SK-N-SH (cell line): ENCODE data around the gene XIRP1. TPM values are rescaled to one million over a fixed set of nuclear protein-coding genes. Genes with fewer than 3 reads are reported as not detected.

ENCODE experiments used
- CTCF ChIA-PET: fragments of 300-600, 350-600 bp; formaldehyde crosslinking; extraction: SDS; loops from one replicate; lab custom pipeline; 2021; lab: Yijun Ruan, JAX
- POLR2A ChIA-PET: fragments of 350-600 bp; sonication (Branson Sonifier 250); formaldehyde crosslinking; extraction: SDS; loops from one replicate; lab custom pipeline; 2020; ENCODE audit warnings: antibody characterized with exemption, inconsistent platforms; lab: Yijun Ruan, JAX
- DNase-seq: peaks from one replicate; pipeline ENCODE4 v3.0.0; 2012
- H2AFZ ChIP-seq: fragments of 200-600 bp; sonication (generic); 2 replicates; pipeline ENCODE4 v1.8.1; 2016; ENCODE audit warnings: antibody characterized with exemption, mild to moderate bottlenecking, low read depth
- H3F3A ChIP-seq: fragments of 200-600 bp; sonication (generic); replicated peaks from 2 replicates; pipeline ENCODE3; 2016; ENCODE audit warnings: antibody characterized with exemption, mild to moderate bottlenecking; ENCODE audit not compliant: insufficient read depth
- H3K27ac ChIP-seq, 2 experiments: fragments of 200-500 bp in 1 of 2; fragments of 200-600 bp in 1 of 2; sonication (Bioruptor generic) in 1 of 2; sonication (generic), shearing (Covaris generic) in 1 of 2; 2 replicates each; pipeline versions ENCODE4 v1.5.1 to v1.6.1; 2014 to 2016; ENCODE audit warnings: low read depth in 2 of 2, inconsistent platforms in 1 of 2, low read length in 1 of 2, mild to moderate bottlenecking in 1 of 2, mixed read lengths in 1 of 2
- H3K27me3 ChIP-seq: fragments of 200-600 bp; sonication (generic), shearing (Covaris generic); 2 replicates; pipeline ENCODE4 v1.6.1; 2016; ENCODE audit warnings: mixed run types; ENCODE audit not compliant: insufficient read depth
- H3K36me3 ChIP-seq, 2 experiments: fragments of 200-500 bp in 1 of 2; fragments of 200-600 bp in 1 of 2; sonication (Bioruptor generic) in 1 of 2; sonication (generic) in 1 of 2; replicated peaks in 1 of 2; 2 replicates each; pipeline versions ENCODE3 to v1.5.1; 2014 to 2016; ENCODE audit warnings: low read length in 1 of 2, mild to moderate bottlenecking in 1 of 2; ENCODE audit not compliant: insufficient read depth in 2 of 2, control insufficient read depth in 1 of 2
- H3K4me1 ChIP-seq, 2 experiments: fragments of 200-500 bp in 1 of 2; fragments of 200-600 bp in 1 of 2; sonication (Bioruptor generic) in 1 of 2; sonication (generic), shearing (Covaris generic) in 1 of 2; 2 replicates each; pipeline versions ENCODE4 v1.5.1 to v1.6.1; 2014 to 2016; ENCODE audit warnings: low read depth in 1 of 2, low read length in 1 of 2, mixed run types in 1 of 2; ENCODE audit not compliant: insufficient read depth in 2 of 2, control insufficient read depth in 1 of 2
- H3K4me2 ChIP-seq: fragments of 200-600 bp; sonication (generic), shearing (Covaris generic); 2 replicates; pipeline ENCODE4 v1.6.1; 2017; ENCODE audit warnings: mixed run types
- H3K4me3 ChIP-seq, 2 experiments: fragments of 200-500 bp in 1 of 2; fragments of 200-600 bp in 1 of 2; sonication (Bioruptor generic) in 1 of 2; sonication (generic), shearing (Covaris generic) in 1 of 2; 2 replicates each; pipeline versions ENCODE4 v1.5.1 to v1.8.1; 2014 to 2016; ENCODE audit warnings: low read depth in 2 of 2, inconsistent platforms in 1 of 2, low read length in 1 of 2, mild to moderate bottlenecking in 1 of 2, mixed read lengths in 1 of 2, moderate library complexity in 1 of 2
- H3K79me2 ChIP-seq: fragments of 200-600 bp; sonication (generic); 2 replicates; pipeline ENCODE4 v1.8.1; 2017; ENCODE audit warnings: mild to moderate bottlenecking; ENCODE audit not compliant: insufficient read depth
- H3K9ac ChIP-seq: fragments of 200-600 bp; sonication (generic); 2 replicates; pipeline ENCODE4 v1.6.1; 2017; ENCODE audit warnings: mixed run types
- H3K9me2 ChIP-seq: fragments of 200-600 bp; sonication (generic); 2 replicates; pipeline ENCODE4 v1.6.1; 2017; ENCODE audit warnings: mixed run types
- H3K9me3 ChIP-seq: fragments of 200-600 bp; sonication (generic); 2 replicates; pipeline ENCODE4 v1.6.1; 2017; ENCODE audit warnings: mixed run types, mild to moderate bottlenecking, moderate library complexity
- H4K20me1 ChIP-seq: fragments of 200-600 bp; sonication (generic); 2 replicates; pipeline ENCODE4 v1.6.1; 2017; ENCODE audit warnings: mild to moderate bottlenecking, mixed run types; ENCODE audit not compliant: insufficient read depth
- CHD2 ChIP-seq: fragments of 150-350 bp; IDR thresholded peaks from 2 replicates; pipeline ENCODE4 v1.6.1; 2018; ENCODE audit warnings: low read length; ENCODE audit not compliant: partially characterized antibody
- CTCF ChIP-seq: fragments of 200-600 bp; sonication (generic); IDR thresholded peaks from 2 replicates; pipeline ENCODE4 v1.6.1; 2017; ENCODE audit warnings: antibody characterized with exemption, mild to moderate bottlenecking, moderate library complexity
- FOXM1 ChIP-seq: IDR thresholded peaks from 2 replicates; pipeline ENCODE4 v1.4.0; 2012; ENCODE audit warnings: low read depth, mild to moderate bottlenecking
- GABPA ChIP-seq: IDR thresholded peaks from 2 replicates; pipeline ENCODE4 v1.4.0; 2012; ENCODE audit warnings: low read depth, mild to moderate bottlenecking
- GATA2 ChIP-seq: sonication (generic); formaldehyde crosslinking; IDR thresholded peaks from 2 replicates; pipeline ENCODE4 v1.5.0; 2020; ENCODE audit warnings: mild to moderate bottlenecking, missing genetic modification reagents
- JUND ChIP-seq: IDR thresholded peaks from 2 replicates; pipeline ENCODE4 v1.4.0; 2012
- MEF2A ChIP-seq: IDR thresholded peaks from 2 replicates; pipeline ENCODE4 v1.4.0; 2012; ENCODE audit warnings: low read depth, borderline replicate concordance
- MXI1 ChIP-seq: IDR thresholded peaks from 2 replicates; pipeline ENCODE4 v1.6.1; 2012; ENCODE audit warnings: mild to moderate bottlenecking, low read depth, low read length, improper control_type of control experiment
- NRF1 ChIP-seq: IDR thresholded peaks from 2 replicates; pipeline ENCODE4 v1.6.1; 2012; ENCODE audit warnings: low read depth, mild to moderate bottlenecking, low read length
- RAD21 ChIP-seq: IDR thresholded peaks from 2 replicates; pipeline ENCODE4 v1.6.1; 2012; ENCODE audit warnings: mild to moderate bottlenecking, low read length
- REST ChIP-seq: IDR thresholded peaks from 2 replicates; pipeline ENCODE4 v1.6.1; 2012; ENCODE audit warnings: mild to moderate bottlenecking, low read depth, low read length, moderate library complexity
- SIN3A ChIP-seq: IDR thresholded peaks from 2 replicates; pipeline ENCODE4 v1.6.1; 2012; ENCODE audit warnings: low read depth, mild to moderate bottlenecking, low read length, moderate library complexity, borderline replicate concordance
- SMC3 ChIP-seq: IDR thresholded peaks from 2 replicates; pipeline ENCODE4 v1.6.1; 2012; ENCODE audit warnings: low read depth, low read length, improper control_type of control experiment
- TAF1 ChIP-seq: IDR thresholded peaks from 2 replicates; pipeline ENCODE4 v1.6.1; 2012; ENCODE audit warnings: low read depth, mild to moderate bottlenecking, low read length, moderate library complexity, borderline replicate concordance
- TCF12 ChIP-seq: IDR thresholded peaks from 2 replicates; pipeline ENCODE4 v1.4.0; 2012
- TEAD4 ChIP-seq: IDR thresholded peaks from 2 replicates; pipeline ENCODE4 v1.4.0; 2012; ENCODE audit warnings: mild to moderate bottlenecking, borderline replicate concordance; ENCODE audit not compliant: insufficient read depth
- USF1 ChIP-seq: IDR thresholded peaks from 2 replicates; pipeline ENCODE4 v1.4.0; 2012; ENCODE audit warnings: low read depth, borderline replicate concordance
- USF2 ChIP-seq: fragments of 150-350 bp; IDR thresholded peaks from 2 replicates; pipeline ENCODE4 v1.6.1; 2017; ENCODE audit warnings: antibody characterized with exemption, low read length, low read depth, borderline replicate concordance
- ZBTB33 ChIP-seq: IDR thresholded peaks from 2 replicates; pipeline ENCODE4 v1.4.0; 2012; ENCODE audit warnings: low read depth, borderline replicate concordance
- WGBS: methylation state at CpG from one replicate; pipeline ENCODE4 v1.1.6; 2017; ENCODE audit warnings: low lambda C conversion rate; 5-methylcytosine and 5-hydroxymethylcytosine counted together
- polyA plus RNA-seq, 3 experiments: library from polyadenylated mRNA; depleted of rRNA; stranded (reverse); fragments of >200 nt; gene quantifications; 2 replicates each; pipeline ENCODE4 v1.2.3, GENCODE V29; 2012

Gene XIRP1
- polyA plus RNA-seq, 1 of the 3 experiments (the other 2 are of a cell fraction): not detected

GRCh38 chr3:39146611-39147591 lies 45.5 kb downstream of the XIRP1 start (continued):
- TF ChIP-seq REST (peak; percentile 59; the same call in 1 of the 2 replicates), JUND (peak; percentile 96), TCF12 (peak; percentile 95)

GRCh38 chr3:39146083-39146501 lies 46.3 kb downstream of the XIRP1 start:
- Histone ChIP-seq H3K36me3 (peaks cover 37 to 40% of the 10 kb centered on the region in 2 experiments), H3K27ac (peak overlapping the region; percentile 31 to 100), H4K20me1 (peaks cover 40% of the 10 kb centered on the region), H3K9me2 (no peaks in the 10 kb centered on the region), H3K9me3 (no peaks in the 10 kb centered on the region), H3F3A (peaks cover 37% of the 10 kb centered on the region), H3K4me2 (peak overlapping the region; percentile 97; the same call in 1 of the 2 replicates), H2AFZ (no peak overlapping the region), H3K79me2 (peaks cover 93% of the 10 kb centered on the region), H3K4me3 (no peak overlapping the region), H3K9ac (peak overlapping the region; percentile 14; the same call in 1 of the 2 replicates), H3K4me1 (peaks cover 50 to 84% of the 10 kb centered on the region in 2 experiments), H3K27me3 (no peaks in the 10 kb centered on the region)
- TF ChIP-seq TCF12 (no peak), GATA2 (CRISPR knock-in tag) (no peak), MEF2A (no peak), NRF1 (no peak), ZBTB33 (no peak), MXI1 (no peak), GABPA (no peak), CHD2 (no peak), TAF1 (no peak), CTCF (no peak), FOXM1 (no peak), SIN3A (no peak), USF2 (no peak), TEAD4 (no peak), USF1 (no peak), RAD21 (no peak), SMC3 (no peak)
- DNase-seq: no peak
- CTCF ChIA-PET: interaction anchor here (1.0 to 3.2 kb wide), 4 partner anchors 9 to 142 kb away, joined by 3 to 18 read pairs (median 8); no protein-coding TSS in a partner anchor
- WGBS: 81% methylated on average over 10 of the region's 11 CpGs
- POLR2A ChIA-PET: no interaction called here
